ENCODE measurements around the gene PCDHA9.
A peak's percentile ranks its signal among the peaks of the same experiment; 100 is the strongest.

- no peak for TF ChIP-seq ESRRA (IDR thresholded peaks at IDR 0.05; ENCODE audit: borderline replicate concordance, low read length)
- no peak for TF ChIP-seq MAX (IDR thresholded peaks at IDR 0.05)
- TF ChIP-seq RAD21 (conservative IDR thresholded peaks at IDR 0.05 in 1 of 2, IDR thresholded peaks at IDR 0.05 in 1 of 2), result peak; percentile 23 to 43; a peak in 3 of 5 replicates
- TF ChIP-seq CBX2 (IDR thresholded peaks at IDR 0.05; ENCODE audit: borderline replicate concordance, low read depth), result no peak
- TF ChIP-seq CTCF (IDR thresholded peaks at IDR 0.05), result peak; percentile 23; the same call in 2 of the 3 replicates
These were observed 14.2 kb upstream of the PCDHA9 start, which contains the start of gene PCDHA7 for GRCh38 chr5:140833993-140834392.
